Osteocyte (in vitro differentiated cells): ENCODE results near the gene HS3ST3B1. TPM values are rescaled to one million over a fixed set of nuclear protein-coding genes. Genes with fewer than 3 reads are reported as not detected.

Experiments used
- DNase-seq: peaks from one replicate; pipeline ENCODE4 v3.0.0; 2021; ENCODE audit warnings: mixed read lengths; ENCODE audit not compliant: unreplicated experiment; ENCODE audit errors: extremely low spot score
- H3K27ac Mint-ChIP-seq: one replicate; pipeline ENCODE4 v1.8.0; 2021; ENCODE audit warnings: mild to moderate bottlenecking, mixed read lengths; ENCODE audit not compliant: unreplicated experiment
- H3K27me3 Mint-ChIP-seq: one replicate; pipeline ENCODE4 v1.8.0; 2021; ENCODE audit warnings: mixed read lengths; ENCODE audit not compliant: unreplicated experiment
- H3K36me3 Mint-ChIP-seq: one replicate; pipeline ENCODE4 v1.8.0; 2021; ENCODE audit warnings: mixed read lengths; ENCODE audit not compliant: unreplicated experiment
- H3K4me1 Mint-ChIP-seq: one replicate; pipeline ENCODE4 v1.8.0; 2021; ENCODE audit warnings: mixed read lengths; ENCODE audit not compliant: unreplicated experiment
- H3K4me3 Mint-ChIP-seq: one replicate; pipeline ENCODE4 v1.8.0; 2021; ENCODE audit warnings: mild to moderate bottlenecking, moderate library complexity, mixed read lengths; ENCODE audit not compliant: unreplicated experiment
- H3K9me3 Mint-ChIP-seq: one replicate; pipeline ENCODE4 v1.8.0; 2021; ENCODE audit warnings: mixed read lengths; ENCODE audit not compliant: unreplicated experiment
- total RNA-seq: library from RNA; stranded (reverse); gene quantifications from 2 replicates; pipeline ENCODE4 v1.2.1, GENCODE V29; 2021
- TF ChIP-seq, protein P1 (sequence below): fragments of 200-600 bp; sonication (generic); IDR thresholded peaks from 2 replicates; pipeline ENCODE4 v1.5.0; 2021; ENCODE audit warnings: antibody characterized with exemption, mild to moderate bottlenecking, moderate library complexity

Gene HS3ST3B1
- total RNA-seq, 1 donor from 2014 or later = 77.0 TPM

DNA sequence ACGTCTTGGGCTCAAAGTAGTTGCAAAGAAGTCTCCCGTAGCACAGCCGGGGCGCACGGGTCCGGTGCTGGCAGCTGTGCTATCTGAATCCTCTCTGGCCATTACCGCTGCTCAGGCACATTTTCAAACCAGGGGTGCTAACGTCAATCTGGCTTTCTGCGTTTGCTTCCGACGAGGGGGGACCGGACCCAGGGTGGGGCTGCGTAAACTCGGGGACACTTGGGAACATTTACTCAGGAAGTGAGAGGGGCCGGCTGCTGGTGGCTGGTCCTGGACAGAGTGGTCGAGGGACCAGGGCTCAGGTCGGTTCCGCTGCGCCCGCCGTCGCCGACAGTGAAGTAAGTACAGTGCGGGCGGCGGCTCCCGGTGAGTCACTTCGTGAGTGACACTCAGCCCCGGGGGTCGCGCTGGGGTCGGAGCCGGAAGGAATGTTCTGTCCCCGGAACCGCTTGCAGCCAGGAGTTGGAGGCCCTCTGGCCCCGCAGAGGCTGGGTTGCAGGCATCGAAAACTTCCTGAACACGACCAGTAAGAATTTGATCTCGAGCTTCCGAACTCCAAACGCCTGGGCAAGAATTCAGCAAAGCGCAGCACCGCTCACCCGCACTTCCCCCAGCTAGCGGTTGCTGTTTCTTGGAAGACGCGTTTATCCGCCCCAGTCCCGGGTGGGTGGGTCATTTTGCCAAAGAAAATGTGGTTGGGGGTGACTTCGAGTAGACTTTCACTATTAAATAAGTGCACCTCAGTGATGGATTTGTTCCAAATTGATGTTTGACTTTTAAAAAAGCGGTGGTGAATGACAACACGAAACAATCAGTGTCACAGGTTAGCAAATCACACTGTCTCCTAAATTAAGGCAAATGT, 1.4 kb upstream of the HS3ST3B1 start:
- DNase-seq = peak; percentile 87
- peak overlapping the region; percentile 98 for H3K4me3 Mint-ChIP-seq
- no peaks in the 10 kb centered on the region for H3K27me3 Mint-ChIP-seq
- no peaks in the 10 kb centered on the region for H3K9me3 Mint-ChIP-seq
- TF ChIP-seq, protein P1, sequence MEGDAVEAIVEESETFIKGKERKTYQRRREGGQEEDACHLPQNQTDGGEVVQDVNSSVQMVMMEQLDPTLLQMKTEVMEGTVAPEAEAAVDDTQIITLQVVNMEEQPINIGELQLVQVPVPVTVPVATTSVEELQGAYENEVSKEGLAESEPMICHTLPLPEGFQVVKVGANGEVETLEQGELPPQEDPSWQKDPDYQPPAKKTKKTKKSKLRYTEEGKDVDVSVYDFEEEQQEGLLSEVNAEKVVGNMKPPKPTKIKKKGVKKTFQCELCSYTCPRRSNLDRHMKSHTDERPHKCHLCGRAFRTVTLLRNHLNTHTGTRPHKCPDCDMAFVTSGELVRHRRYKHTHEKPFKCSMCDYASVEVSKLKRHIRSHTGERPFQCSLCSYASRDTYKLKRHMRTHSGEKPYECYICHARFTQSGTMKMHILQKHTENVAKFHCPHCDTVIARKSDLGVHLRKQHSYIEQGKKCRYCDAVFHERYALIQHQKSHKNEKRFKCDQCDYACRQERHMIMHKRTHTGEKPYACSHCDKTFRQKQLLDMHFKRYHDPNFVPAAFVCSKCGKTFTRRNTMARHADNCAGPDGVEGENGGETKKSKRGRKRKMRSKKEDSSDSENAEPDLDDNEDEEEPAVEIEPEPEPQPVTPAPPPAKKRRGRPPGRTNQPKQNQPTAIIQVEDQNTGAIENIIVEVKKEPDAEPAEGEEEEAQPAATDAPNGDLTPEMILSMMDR = no peak
- peaks cover 37% of the 10 kb centered on the region for H3K4me1 Mint-ChIP-seq
- H3K36me3 Mint-ChIP-seq = peaks cover 7% of the 10 kb centered on the region
- H3K27ac Mint-ChIP-seq = peak overlapping the region; percentile 96

GRCh38 chr17:14301279-14302090, 604 bp downstream of the HS3ST3B1 start:
- peak overlapping the region; percentile 98 for H3K4me3 Mint-ChIP-seq
- no peaks in the 10 kb centered on the region for H3K9me3 Mint-ChIP-seq
- TF ChIP-seq, protein P1 = peak; percentile 33
- H3K27me3 Mint-ChIP-seq = no peaks in the 10 kb centered on the region
- peaks cover 52% of the 10 kb centered on the region for H3K4me1 Mint-ChIP-seq
- peaks cover 7% of the 10 kb centered on the region for H3K36me3 Mint-ChIP-seq
- peak overlapping the region; percentile 90 for H3K27ac Mint-ChIP-seq
- peak; percentile 83 for DNase-seq

- H3K27ac Mint-ChIP-seq = peak overlapping the region; percentile 90
- no peaks in the 10 kb centered on the region for H3K27me3 Mint-ChIP-seq
- peak overlapping the region; percentile 98 for H3K4me3 Mint-ChIP-seq
- H3K36me3 Mint-ChIP-seq = peaks cover 7% of the 10 kb centered on the region
- TF ChIP-seq, protein P1 = no peak
- H3K9me3 Mint-ChIP-seq = no peaks in the 10 kb centered on the region
- peaks cover 56% of the 10 kb centered on the region for H3K4me1 Mint-ChIP-seq
- peak; percentile 81 for DNase-seq
These were observed 1.2 kb downstream of the HS3ST3B1 start for GRCh38 chr17:14302091-14302430.

DNA sequence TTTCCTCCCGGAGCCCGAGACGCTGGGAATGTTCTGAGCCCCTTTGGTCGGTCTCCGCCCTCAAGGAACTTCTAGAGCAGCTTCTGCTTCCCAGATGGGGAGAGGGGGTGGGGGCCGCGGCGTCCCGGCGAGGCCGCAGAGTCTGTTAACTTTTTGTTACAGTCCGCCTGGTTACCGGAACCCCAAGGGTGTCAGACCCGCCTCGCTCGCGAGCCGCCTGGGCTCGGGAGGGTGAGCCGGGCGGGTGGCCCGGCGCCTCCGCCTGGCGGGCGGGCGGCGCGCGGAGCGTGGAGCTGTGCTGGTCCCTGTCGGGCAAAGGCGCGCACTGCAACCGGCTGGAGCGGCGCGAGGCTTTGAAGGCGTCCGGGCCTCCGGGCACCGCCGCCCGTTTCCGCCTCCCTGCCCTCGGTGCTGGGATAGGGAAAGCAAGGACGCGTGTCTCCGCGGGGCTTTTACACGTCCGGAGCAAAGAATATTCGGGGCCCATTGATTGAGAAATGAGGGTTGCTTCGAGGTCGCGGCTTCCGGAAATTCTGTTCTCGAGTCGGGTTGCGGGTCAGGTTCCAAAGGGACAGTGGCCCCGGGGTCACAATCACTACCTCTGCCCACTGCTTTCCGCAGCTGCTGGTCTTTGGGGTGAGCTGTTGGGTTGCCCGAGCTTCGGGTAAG, 1.7 kb downstream of the HS3ST3B1 start:
- Mint-ChIP-seq H3K4me3 (peak overlapping the region; percentile 98), H3K4me1 (peaks cover 59% of the 10 kb centered on the region), H3K9me3 (no peaks in the 10 kb centered on the region), H3K36me3 (peaks cover 7% of the 10 kb centered on the region), H3K27ac (peak overlapping the region; percentile 92), H3K27me3 (no peaks in the 10 kb centered on the region)
- TF ChIP-seq, protein P1 = peak; percentile 96
- DNase-seq = peak; percentile 95
